ENCODE measurements around the gene RARG. TPM values are rescaled to one million over a fixed set of nuclear protein-coding genes. Genes with fewer than 3 reads are reported as not detected.
A peak's percentile ranks its signal among the peaks of the same experiment; 100 is the strongest.
"Not testable (repeated sequence)": the region's sequence is repeated elsewhere in the genome, so short reads cannot be mapped to it uniquely, and the experiment has no call there.

RARG gene
- total RNA-seq, 1 experiment from 2014 or later = 5.6 TPM

- in situ Hi-C loops (cut with HindIII; ENCODE audit: low pct_unique_long_range_greater_than_20kb, low sequenced_read_pairs) = no loop called here
- DNase-seq (ENCODE audit: low read depth, low spot score) = no peak
Measured at GRCh38 chr12:53186745-53187144, 45.3 kb downstream of the RARG start.

- DNase-seq (ENCODE audit: low read depth, low spot score) = no peak
- in situ Hi-C loops (cut with HindIII; ENCODE audit: low pct_unique_long_range_greater_than_20kb, low sequenced_read_pairs) = no loop called here
Measured at GRCh38 chr12:53185582-53186153, 46.3 kb downstream of the RARG start.

GRCh38 chr12:53184828-53185227 lies 47.2 kb downstream of the RARG start:
- no peak for DNase-seq (ENCODE audit: low read depth, low spot score)
- in situ Hi-C loops (cut with HindIII; ENCODE audit: low pct_unique_long_range_greater_than_20kb, low sequenced_read_pairs) = no loop called here

GRCh38 chr12:53182903-53183302 lies 49.1 kb downstream of the RARG start:
- in situ Hi-C loops (cut with HindIII; ENCODE audit: low pct_unique_long_range_greater_than_20kb, low sequenced_read_pairs) = no loop called here

GRCh38 chr12:53181935-53182334 lies 50.1 kb downstream of the RARG start:
- in situ Hi-C loops (cut with HindIII; ENCODE audit: low pct_unique_long_range_greater_than_20kb, low sequenced_read_pairs) = no loop called here
- no peak for DNase-seq (ENCODE audit: low read depth, low spot score)

More at GRCh38 chr12:53182903-53183302, 49.1 kb downstream of the RARG start:
- no peak for DNase-seq (ENCODE audit: low read depth, low spot score)

- in situ Hi-C loops (cut with HindIII; ENCODE audit: low pct_unique_long_range_greater_than_20kb, low sequenced_read_pairs) = no loop called here
- DNase-seq (ENCODE audit: low read depth, low spot score) = peak; percentile 85
Measured at GRCh38 chr12:53180931-53181645, 50.9 kb downstream of the RARG start.

- in situ Hi-C loops (cut with HindIII; ENCODE audit: low pct_unique_long_range_greater_than_20kb, low sequenced_read_pairs) = no loop called here
- peak; percentile 99 for DNase-seq (ENCODE audit: low read depth, low spot score)
Measured at GRCh38 chr12:53180220-53180930, 51.6 kb downstream of the RARG start, which contains the start of the genes CSAD and ZNF740. Gene CSAD (minus strand): TSS chr12:53180925. CDS start chr12:53173470, 7,455 bp downstream. Gene ZNF740 (plus strand): TSS chr12:53180722. CDS start chr12:53181984, 1,262 bp downstream.

- in situ Hi-C loops (cut with HindIII; ENCODE audit: low pct_unique_long_range_greater_than_20kb, low sequenced_read_pairs) = no loop called here
- DNase-seq (ENCODE audit: low read depth, low spot score) = no peak
Measured at GRCh38 chr12:53179687-53180219, 52.3 kb downstream of the RARG start.

- in situ Hi-C loops (cut with HindIII; ENCODE audit: low pct_unique_long_range_greater_than_20kb, low sequenced_read_pairs) = not testable (repeated sequence)
Measured at GRCh38 chr12:53178803-53179202, 53.2 kb downstream of the RARG start.

GRCh38 chr12:53177447-53177846 lies 54.6 kb downstream of the RARG start:
- in situ Hi-C loops (cut with HindIII; ENCODE audit: low pct_unique_long_range_greater_than_20kb, low sequenced_read_pairs) = not testable (repeated sequence)

More at GRCh38 chr12:53178803-53179202, 53.2 kb downstream of the RARG start:
- DNase-seq (ENCODE audit: low read depth, low spot score) = not testable (repeated sequence)

GRCh38 chr12:53176750-53177149 lies 55.3 kb downstream of the RARG start:
- in situ Hi-C loops (cut with HindIII; ENCODE audit: low pct_unique_long_range_greater_than_20kb, low sequenced_read_pairs) = no loop called here
- DNase-seq (ENCODE audit: low read depth, low spot score) = no peak

More at GRCh38 chr12:53177447-53177846, 54.6 kb downstream of the RARG start:
- not testable (repeated sequence) for DNase-seq (ENCODE audit: low read depth, low spot score)

- DNase-seq (ENCODE audit: low read depth, low spot score) = peak; percentile 76
- in situ Hi-C loops (cut with HindIII; ENCODE audit: low pct_unique_long_range_greater_than_20kb, low sequenced_read_pairs) = no loop called here
Measured at GRCh38 chr12:53174881-53175491, 57.0 kb downstream of the RARG start.

- DNase-seq (ENCODE audit: low read depth, low spot score) = no peak
- in situ Hi-C loops (cut with HindIII; ENCODE audit: low pct_unique_long_range_greater_than_20kb, low sequenced_read_pairs) = no loop called here
Measured at GRCh38 chr12:53173085-53173715, 58.8 kb downstream of the RARG start.

- in situ Hi-C loops (cut with HindIII; ENCODE audit: low pct_unique_long_range_greater_than_20kb, low sequenced_read_pairs) = no loop called here
- DNase-seq (ENCODE audit: low read depth, low spot score) = no peak
Measured at GRCh38 chr12:53172352-53172751, 59.7 kb downstream of the RARG start.

GRCh38 chr12:53171725-53172329 lies 60.2 kb downstream of the RARG start:
- DNase-seq (ENCODE audit: low read depth, low spot score) = no peak
- in situ Hi-C loops (cut with HindIII; ENCODE audit: low pct_unique_long_range_greater_than_20kb, low sequenced_read_pairs) = no loop called here

GRCh38 chr12:53170876-53171724 lies 60.9 kb downstream of the RARG start:
- in situ Hi-C loops (cut with HindIII; ENCODE audit: low pct_unique_long_range_greater_than_20kb, low sequenced_read_pairs) = no loop called here
- no peak for DNase-seq (ENCODE audit: low read depth, low spot score)
